ENCODE results near the gene PMM2.

The PMM2 gene

GRCh38 chr16:8855051-8855786 is 57.6 kb downstream of the PMM2 start:
- H3K27me3 ChIP-seq (ENCODE audit: insufficient read depth, poor library complexity, severe bottlenecking), result no peaks in the 10 kb centered on the region
- no peak for DNase-seq (ENCODE audit: low read depth in 1 of 2, low spot score in 1 of 2)
- H3K27ac ChIP-seq (replicated peaks), result no peak overlapping the region
- TF ChIP-seq POLR2AphosphoS5 (IDR thresholded peaks at IDR 0.05; ENCODE audit: low read depth) (peak; percentile 33; the same call in 1 of the 2 replicates), SPI1 (IDR thresholded peaks at IDR 0.05; ENCODE audit: borderline replicate concordance, low read depth) (no peak), GABPA (IDR thresholded peaks at IDR 0.05; ENCODE audit: low read depth) (no peak)
- H3K4me3 ChIP-seq (replicated peaks; ENCODE audit: insufficient read depth, low read length), result no peak overlapping the region

- Histone ChIP-seq H3K4me3 (replicated peaks; ENCODE audit: insufficient read depth, low read length) (no peak overlapping the region), H3K27ac (replicated peaks) (no peak overlapping the region), H3K27me3 (ENCODE audit: insufficient read depth, poor library complexity, severe bottlenecking) (no peaks in the 10 kb centered on the region)
- no peak for DNase-seq (ENCODE audit: low read depth in 1 of 2, low spot score in 1 of 2)
- TF ChIP-seq REST (IDR thresholded peaks at IDR 0.05; ENCODE audit: insufficient replicate concordance, low read depth) (no peak), GABPA (IDR thresholded peaks at IDR 0.05; ENCODE audit: low read depth) (no peak), POLR2AphosphoS5 (IDR thresholded peaks at IDR 0.05; ENCODE audit: low read depth) (no peak), CTCF (IDR thresholded peaks at IDR 0.05; ENCODE audit: insufficient read depth, low read length) (no peak), SPI1 (IDR thresholded peaks at IDR 0.05; ENCODE audit: borderline replicate concordance, low read depth) (no peak)
Measured at GRCh38 chr16:8855972-8856371, 58.3 kb downstream of the PMM2 start.

- H3K27me3 ChIP-seq (ENCODE audit: insufficient read depth, poor library complexity, severe bottlenecking), result no peaks in the 10 kb centered on the region
- no peak for DNase-seq (ENCODE audit: low read depth in 1 of 2, low spot score in 1 of 2)
- H3K4me3 ChIP-seq (replicated peaks; ENCODE audit: insufficient read depth, low read length), result no peak overlapping the region
- TF ChIP-seq POLR2AphosphoS5 (IDR thresholded peaks at IDR 0.05; ENCODE audit: low read depth) (no peak; the same call in 1 of the 2 replicates), REST (IDR thresholded peaks at IDR 0.05; ENCODE audit: insufficient replicate concordance, low read depth) (no peak), SPI1 (IDR thresholded peaks at IDR 0.05; ENCODE audit: borderline replicate concordance, low read depth) (no peak), GABPA (IDR thresholded peaks at IDR 0.05; ENCODE audit: low read depth) (no peak), CTCF (IDR thresholded peaks at IDR 0.05; ENCODE audit: insufficient read depth, low read length) (no peak)
- H3K27ac ChIP-seq (replicated peaks), result no peak overlapping the region
Measured at GRCh38 chr16:8858994-8859912, 61.6 kb downstream of the PMM2 start.

All from HL-60 (cell line).